Parietal lobe (tissue), 1 donor: ENCODE measurements around the gene RASGRP2. TPM values are rescaled to one million over a fixed set of nuclear protein-coding genes. Genes with fewer than 3 reads are reported as not detected.

Experiments
- total RNA-seq: library from RNA; depleted of rRNA; stranded (reverse); fragments of >200 nt; gene quantifications from one replicate; pipeline ENCODE4 v1.2.3, GENCODE V29; 2014

RASGRP2 gene
- total RNA-seq = 40.7 TPM

GRCh38 chr11:64743591-64744543 lies at the start of gene RASGRP2:
TSS of gene RASGRP2 (minus strand) at chr11:64744142. CDS start at chr11:64742866, 1,276 bp downstream.

GRCh38 chr11:64778473-64779298 lies 34.7 kb upstream of the RASGRP2 start, which contains the start of gene SF1:
TSS of gene SF1 (minus strand) at chr11:64778542. CDS start at chr11:64778392, 150 bp downstream.

GRCh38 chr11:64759722-64760719 lies 16.1 kb upstream of the RASGRP2 start, which contains the start of gene PYGM:
TSS of gene PYGM (minus strand) at chr11:64759974. CDS start at chr11:64759898, 76 bp downstream.

GRCh38 chr11:64723117-64723906 lies 20.6 kb downstream of the RASGRP2 start, which contains the start of gene NRXN2:
TSS of gene NRXN2 (minus strand) at chr11:64723197. CDS start at chr11:64713699, 9,498 bp downstream.

Other genes starting within 250 kb of the RASGRP2 start
- gene SLC22A11, start 188.2 kb downstream of the RASGRP2 start, total RNA-seq = not detected
- gene SLC22A12, start 152.9 kb downstream of the RASGRP2 start, total RNA-seq = not detected
- 315 TPM for gene NRXN2, start 20.9 kb downstream of the RASGRP2 start, total RNA-seq
- gene PYGM, start 15.8 kb upstream of the RASGRP2 start, total RNA-seq = 0.63 TPM
- 193 TPM for gene SF1, start 34.4 kb upstream of the RASGRP2 start, total RNA-seq
- gene MAP4K2, start 59.1 kb upstream of the RASGRP2 start, total RNA-seq = 15.7 TPM
- 24.4 TPM for gene MEN1, start 66.4 kb upstream of the RASGRP2 start, total RNA-seq
- 0.31 TPM for gene CDC42BPG, start 100.5 kb upstream of the RASGRP2 start, total RNA-seq
- gene EHD1, start 134.5 kb upstream of the RASGRP2 start, total RNA-seq = 44.4 TPM
- 13.1 TPM for gene ATG2A, start 173.1 kb upstream of the RASGRP2 start, total RNA-seq
- gene PPP2R5B, start 180.5 kb upstream of the RASGRP2 start, total RNA-seq = 27.9 TPM
- gene GPHA2, start 191.8 kb upstream of the RASGRP2 start, total RNA-seq = not detected
- not detected for gene MAJIN, start 228.0 kb upstream of the RASGRP2 start, total RNA-seq